Measurements from ENCODE around the gene EXOC1.

Gene EXOC1

GRCh38 chr4:55880652-55881280 is 27.3 kb downstream of the EXOC1 start:
- TF ChIP-seq, protein P1, sequence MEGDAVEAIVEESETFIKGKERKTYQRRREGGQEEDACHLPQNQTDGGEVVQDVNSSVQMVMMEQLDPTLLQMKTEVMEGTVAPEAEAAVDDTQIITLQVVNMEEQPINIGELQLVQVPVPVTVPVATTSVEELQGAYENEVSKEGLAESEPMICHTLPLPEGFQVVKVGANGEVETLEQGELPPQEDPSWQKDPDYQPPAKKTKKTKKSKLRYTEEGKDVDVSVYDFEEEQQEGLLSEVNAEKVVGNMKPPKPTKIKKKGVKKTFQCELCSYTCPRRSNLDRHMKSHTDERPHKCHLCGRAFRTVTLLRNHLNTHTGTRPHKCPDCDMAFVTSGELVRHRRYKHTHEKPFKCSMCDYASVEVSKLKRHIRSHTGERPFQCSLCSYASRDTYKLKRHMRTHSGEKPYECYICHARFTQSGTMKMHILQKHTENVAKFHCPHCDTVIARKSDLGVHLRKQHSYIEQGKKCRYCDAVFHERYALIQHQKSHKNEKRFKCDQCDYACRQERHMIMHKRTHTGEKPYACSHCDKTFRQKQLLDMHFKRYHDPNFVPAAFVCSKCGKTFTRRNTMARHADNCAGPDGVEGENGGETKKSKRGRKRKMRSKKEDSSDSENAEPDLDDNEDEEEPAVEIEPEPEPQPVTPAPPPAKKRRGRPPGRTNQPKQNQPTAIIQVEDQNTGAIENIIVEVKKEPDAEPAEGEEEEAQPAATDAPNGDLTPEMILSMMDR (IDR thresholded peaks at IDR 0.05; ENCODE audit: low read depth, low read length, missing control alignments) = no peak
- H3K4me3 ChIP-seq (ENCODE audit: low read depth, low read length) = no peak overlapping the region
- no peak for DNase-seq (ENCODE audit: low read depth)

GRCh38 chr4:55884093-55884850 is 30.8 kb downstream of the EXOC1 start:
- H3K4me3 ChIP-seq (ENCODE audit: low read depth, low read length) = no peak overlapping the region
- TF ChIP-seq, protein P1 (IDR thresholded peaks at IDR 0.05; ENCODE audit: low read depth, low read length, missing control alignments) = no peak
- DNase-seq (ENCODE audit: low read depth) = no peak

DNA sequence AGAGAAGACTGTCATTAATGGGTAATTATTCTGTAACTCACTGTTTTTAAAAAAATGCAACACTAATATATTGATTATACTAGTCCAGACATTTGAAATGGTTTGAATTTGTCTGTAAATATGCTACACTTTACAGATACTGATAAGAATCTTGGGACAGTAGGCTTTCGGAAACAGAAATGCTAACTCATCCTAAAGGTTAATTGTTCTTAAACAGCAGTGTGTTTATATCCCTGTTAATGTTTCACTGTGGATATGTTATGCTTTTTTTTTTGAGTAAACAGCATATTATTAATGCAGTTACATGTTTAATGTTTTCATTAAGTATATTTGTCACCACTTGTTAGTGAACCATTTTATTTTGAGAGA is 31.4 kb downstream of the EXOC1 start:
- DNase-seq (ENCODE audit: low read depth) = no peak
- TF ChIP-seq, protein P1 (IDR thresholded peaks at IDR 0.05; ENCODE audit: low read depth, low read length, missing control alignments) = no peak
- no peak overlapping the region for H3K4me3 ChIP-seq (ENCODE audit: low read depth, low read length)

GRCh38 chr4:55887594-55887993 is 34.1 kb downstream of the EXOC1 start:
- TF ChIP-seq, protein P1 (IDR thresholded peaks at IDR 0.05; ENCODE audit: low read depth, low read length, missing control alignments) = no peak
- H3K4me3 ChIP-seq (ENCODE audit: low read depth, low read length) = no peak overlapping the region
- no peak for DNase-seq (ENCODE audit: low read depth)

- H3K4me3 ChIP-seq (ENCODE audit: low read depth, low read length) = no peak overlapping the region
- TF ChIP-seq, protein P1 (IDR thresholded peaks at IDR 0.05; ENCODE audit: low read depth, low read length, missing control alignments) = no peak
- no peak for DNase-seq (ENCODE audit: low read depth)
Observed at GRCh38 chr4:55892156-55892555, 38.7 kb downstream of the EXOC1 start.

GRCh38 chr4:55896622-55897021 is 43.2 kb downstream of the EXOC1 start:
- H3K4me3 ChIP-seq (ENCODE audit: low read depth, low read length) = no peak overlapping the region
- DNase-seq (ENCODE audit: low read depth) = no peak
- TF ChIP-seq, protein P1 (IDR thresholded peaks at IDR 0.05; ENCODE audit: low read depth, low read length, missing control alignments) = no peak

GRCh38 chr4:55902677-55903076 is 49.2 kb downstream of the EXOC1 start:
- H3K4me3 ChIP-seq (ENCODE audit: low read depth, low read length) = no peak overlapping the region
- no peak for DNase-seq (ENCODE audit: low read depth)
- TF ChIP-seq, protein P1 (IDR thresholded peaks at IDR 0.05; ENCODE audit: low read depth, low read length, missing control alignments) = no peak
